SK-N-MC (cell line): ENCODE data around the gene OPCML.

Source experiments
- EZH2 ChIP-seq: fragments of 200-600 bp; sonication (generic); IDR thresholded peaks from one replicate; pipeline ENCODE4 v1.6.1; 2017; ENCODE audit warnings: antibody characterized with exemption
- FOXP2 ChIP-seq: optimal IDR thresholded peaks from 2 replicates; pipeline ENCODE3; 2011; ENCODE audit warnings: mild to moderate bottlenecking, moderate library complexity; ENCODE audit not compliant: insufficient read depth; ENCODE audit errors: extremely low read length, control extremely low read depth
- POLR2AphosphoS5 ChIP-seq: IDR thresholded peaks from 2 replicates; pipeline ENCODE4 v1.6.1; 2012; ENCODE audit warnings: mild to moderate bottlenecking, low read depth, low read length, borderline replicate concordance

DNA sequence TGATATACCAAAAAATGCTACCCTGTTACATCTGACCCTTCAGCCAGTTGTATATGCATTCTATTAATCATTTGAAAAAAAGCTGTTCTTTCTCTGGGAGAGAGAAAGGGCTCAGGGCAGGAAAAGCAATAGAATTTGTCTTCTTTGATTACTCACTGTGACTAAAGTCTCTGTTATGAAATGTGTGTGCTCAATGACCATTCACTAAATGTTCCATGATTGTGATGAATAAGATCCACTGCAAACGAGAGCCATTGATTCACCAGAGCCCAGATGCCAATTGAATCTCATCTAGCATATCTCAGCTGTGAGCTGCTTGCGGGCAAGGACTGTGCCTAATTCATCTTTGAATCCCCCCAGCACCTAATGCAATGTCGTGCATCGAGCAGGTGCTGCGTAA lies 184.3 kb downstream of the OPCML start:
- TF ChIP-seq POLR2AphosphoS5 (no peak), EZH2 (no peak), FOXP2 (no peak)
